Inflammatory macrophage (primary cell): ENCODE measurements around the gene NKD2.
"Not testable (repeated sequence)": the region's sequence is repeated elsewhere in the genome, so short reads cannot be mapped to it uniquely, and the experiment has no call there.

Experiments
- DNase-seq, 2 donors: peaks; one replicate each; pipeline ENCODE4 v3.0.0-alpha.2; 2020 to 2022

NKD2 gene

GRCh38 chr5:979100-979817 is 29.3 kb upstream of the NKD2 start:
- no peak for DNase-seq

DNA sequence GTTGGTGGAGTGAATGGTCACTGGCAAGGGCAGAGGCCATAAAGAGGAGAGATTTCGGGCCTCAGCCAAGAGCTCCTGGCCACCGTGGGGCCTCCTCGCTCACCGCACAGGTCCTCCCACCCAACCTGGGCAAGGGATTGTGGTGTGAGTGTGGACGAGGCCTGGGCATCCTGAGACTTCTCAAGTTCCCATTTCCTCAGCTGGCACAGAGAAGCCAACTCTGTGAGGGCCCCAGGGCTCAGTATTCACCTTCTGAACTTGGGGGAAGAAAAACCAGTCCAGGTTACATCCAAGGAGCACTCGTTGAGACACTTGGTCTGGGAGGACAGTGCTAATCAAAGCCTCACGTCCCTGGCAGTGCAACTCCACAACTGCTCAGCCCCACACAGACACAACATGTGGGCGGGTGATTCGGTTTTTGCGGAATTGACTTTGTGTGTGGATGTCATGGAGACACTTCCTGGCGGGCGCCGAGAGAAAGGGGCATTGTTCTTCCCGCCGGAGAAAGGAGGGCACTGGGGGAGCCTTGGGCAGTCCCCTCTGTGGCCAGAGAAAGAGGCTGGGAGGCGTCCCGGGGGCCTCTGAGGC is 28.5 kb upstream of the NKD2 start:
- no peak for DNase-seq

DNA sequence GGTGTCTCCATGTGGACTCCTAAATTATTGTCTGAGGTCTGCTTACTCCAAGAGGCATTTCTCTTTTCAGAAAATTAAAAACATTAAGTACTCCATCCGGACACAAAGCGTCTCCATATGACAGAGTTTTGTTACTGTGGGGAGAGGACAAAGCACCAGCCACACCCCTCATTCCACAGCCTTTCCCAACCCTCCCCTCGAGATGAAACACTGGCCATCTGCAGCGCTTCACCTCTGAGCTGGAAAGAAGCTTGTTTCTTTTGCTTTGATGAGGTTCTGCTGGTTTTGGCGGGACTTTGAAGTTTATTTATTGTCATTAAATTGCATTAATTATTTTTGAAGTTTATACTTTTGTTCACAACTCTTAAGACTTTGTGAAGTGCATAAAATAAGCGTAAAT is 27.6 kb upstream of the NKD2 start:
- no peak for DNase-seq

- DNase-seq, result no peak
These were observed 27.1 kb upstream of the NKD2 start for GRCh38 chr5:981456-981855.

DNA sequence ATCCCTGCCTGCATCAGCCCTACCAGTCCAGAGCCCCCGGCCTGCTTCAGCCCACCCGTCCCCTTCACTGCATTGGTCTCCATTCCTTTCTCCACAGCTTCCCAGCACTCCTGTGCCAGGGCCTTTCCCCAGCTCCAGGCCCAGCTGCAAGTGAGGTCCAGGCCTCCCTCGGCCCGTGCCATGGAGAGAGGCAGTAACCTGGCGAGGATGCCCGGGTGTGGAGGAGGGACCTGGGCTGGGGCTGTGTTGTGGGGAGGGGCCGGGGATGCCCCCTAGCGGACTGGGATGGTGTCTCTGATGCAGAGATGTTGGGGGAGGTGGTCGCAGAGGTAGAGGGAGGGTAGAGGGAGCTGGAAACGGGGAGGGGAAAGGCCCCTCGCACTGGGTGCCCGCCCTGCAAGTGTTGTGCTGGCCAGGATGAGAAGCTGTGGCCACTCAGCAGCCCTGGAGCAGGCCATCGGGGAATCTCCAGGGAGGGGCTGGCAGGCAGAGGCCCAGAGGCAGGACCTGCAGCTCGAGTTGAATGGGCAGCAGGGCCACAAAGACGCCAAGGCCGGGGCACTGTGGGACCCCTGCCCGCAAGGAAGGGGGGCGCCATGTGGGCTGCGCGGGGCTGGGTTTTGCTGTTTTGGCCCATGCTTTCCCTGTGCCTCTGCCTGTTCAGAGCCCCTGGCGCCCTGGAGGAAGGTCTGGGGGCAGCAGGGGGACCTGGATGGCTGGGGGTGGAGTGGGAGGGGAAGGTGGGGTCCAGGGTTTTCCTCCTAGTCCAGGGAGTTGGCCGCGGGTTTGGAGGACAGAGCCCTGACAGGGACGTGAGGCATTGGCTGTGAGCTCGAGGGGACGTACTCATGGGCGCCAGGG is 26.0 kb upstream of the NKD2 start:
- no peak for DNase-seq

DNA sequence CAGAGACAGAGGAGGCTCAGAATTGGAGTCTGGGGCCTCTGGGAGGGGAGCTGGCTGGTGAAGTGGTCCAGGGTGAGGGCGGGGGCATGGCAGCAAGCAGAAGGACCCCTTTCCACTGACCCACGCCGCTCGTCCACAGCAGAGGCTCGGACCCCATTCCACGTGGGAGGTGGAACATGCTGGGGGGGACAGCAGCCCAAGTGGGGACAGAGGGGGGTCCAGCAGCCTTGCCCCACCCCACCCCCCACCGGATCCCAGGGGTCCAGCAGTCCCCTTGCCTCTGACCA is 25.4 kb upstream of the NKD2 start:
- DNase-seq, result no peak

GRCh38 chr5:983568-983967 is 25.0 kb upstream of the NKD2 start:
- DNase-seq, result no peak

DNA sequence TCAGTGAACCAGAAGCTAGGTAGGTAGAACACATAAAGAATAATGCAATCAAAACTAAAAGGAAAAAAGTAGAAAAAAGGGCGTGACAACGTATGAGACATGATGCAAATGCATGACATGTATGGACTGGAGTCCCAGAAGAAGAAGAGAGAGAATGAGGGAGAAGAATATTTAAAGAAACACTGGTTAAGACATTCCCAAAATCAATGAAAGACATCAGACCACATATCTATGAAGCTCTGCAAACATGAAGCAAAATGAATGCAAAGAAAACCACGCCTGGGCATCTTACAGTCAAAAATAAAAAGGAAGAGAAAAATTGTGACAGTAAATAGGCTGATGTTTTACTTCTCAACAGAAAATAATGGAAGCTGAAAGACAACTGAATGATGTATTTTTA is 23.8 kb upstream of the NKD2 start:
- no peak for DNase-seq

DNA sequence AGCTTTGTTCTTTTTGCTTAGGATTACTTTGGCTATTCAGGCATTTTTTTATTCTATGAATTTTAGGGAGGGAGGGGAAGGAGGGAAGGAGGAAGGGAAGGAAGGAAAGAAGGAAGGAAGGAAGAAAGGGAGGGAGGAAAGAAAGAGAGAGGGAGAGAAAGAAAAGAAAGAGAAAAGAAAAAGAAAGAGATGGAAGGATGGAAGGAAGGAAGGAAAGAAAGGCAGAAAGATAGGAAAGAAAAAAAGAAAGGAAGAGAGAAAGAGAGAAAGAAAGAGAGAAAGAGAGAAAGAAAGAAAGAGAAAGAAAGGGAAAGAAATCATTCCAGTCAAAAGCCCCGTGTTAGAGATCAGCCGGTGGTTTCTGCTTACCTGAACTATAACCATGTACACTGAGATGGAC is 20.8 kb upstream of the NKD2 start:
- no peak for DNase-seq

DNA sequence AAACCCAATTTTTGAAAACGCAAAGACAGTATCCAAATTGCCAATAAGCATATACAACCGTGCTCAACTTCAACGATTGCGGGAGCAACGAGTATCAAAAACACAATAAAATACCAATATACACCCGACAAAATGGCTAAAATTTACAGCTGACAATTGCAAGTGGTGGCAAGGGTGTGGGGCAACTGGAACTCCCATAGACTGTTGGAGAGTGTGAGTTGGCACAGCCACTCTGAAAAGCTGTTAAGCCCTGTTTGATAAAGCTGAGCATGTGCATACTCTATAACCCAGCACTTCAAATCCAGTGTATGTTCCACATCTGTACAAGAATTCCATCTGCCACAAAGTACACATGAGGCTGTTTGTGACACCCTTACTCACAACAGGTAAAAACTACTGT is 20.3 kb upstream of the NKD2 start:
- no peak for DNase-seq

DNA sequence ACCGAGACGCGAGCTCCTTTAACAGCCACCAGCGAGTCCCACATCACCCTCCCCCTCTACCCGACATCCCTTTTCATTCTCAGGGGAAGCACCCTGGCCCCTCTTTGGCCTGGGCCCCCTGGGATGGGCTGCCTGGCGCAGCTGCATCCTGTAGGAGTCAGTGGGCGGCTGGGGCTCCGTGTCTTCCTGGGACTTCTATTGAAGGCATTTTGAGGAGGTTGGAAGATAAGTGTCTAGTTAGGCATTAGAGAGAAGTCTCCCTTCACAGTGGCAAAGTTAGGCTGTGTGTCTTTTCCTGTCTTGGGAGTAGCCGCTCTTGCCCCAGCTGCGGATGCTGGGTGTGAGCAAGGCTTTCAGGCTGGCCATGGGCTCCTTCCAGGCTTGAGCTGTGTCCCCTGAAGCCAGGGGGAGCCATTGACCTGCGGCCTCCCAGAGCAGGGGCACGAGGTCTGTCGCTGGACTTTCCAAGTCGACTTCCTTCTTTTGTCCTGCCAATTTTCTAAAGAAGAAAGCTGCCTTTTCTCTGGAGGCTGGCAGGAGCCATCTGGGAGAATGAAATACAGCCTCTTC is 18.6 kb upstream of the NKD2 start:
- DNase-seq, result peak; percentile 70 to 85

DNA sequence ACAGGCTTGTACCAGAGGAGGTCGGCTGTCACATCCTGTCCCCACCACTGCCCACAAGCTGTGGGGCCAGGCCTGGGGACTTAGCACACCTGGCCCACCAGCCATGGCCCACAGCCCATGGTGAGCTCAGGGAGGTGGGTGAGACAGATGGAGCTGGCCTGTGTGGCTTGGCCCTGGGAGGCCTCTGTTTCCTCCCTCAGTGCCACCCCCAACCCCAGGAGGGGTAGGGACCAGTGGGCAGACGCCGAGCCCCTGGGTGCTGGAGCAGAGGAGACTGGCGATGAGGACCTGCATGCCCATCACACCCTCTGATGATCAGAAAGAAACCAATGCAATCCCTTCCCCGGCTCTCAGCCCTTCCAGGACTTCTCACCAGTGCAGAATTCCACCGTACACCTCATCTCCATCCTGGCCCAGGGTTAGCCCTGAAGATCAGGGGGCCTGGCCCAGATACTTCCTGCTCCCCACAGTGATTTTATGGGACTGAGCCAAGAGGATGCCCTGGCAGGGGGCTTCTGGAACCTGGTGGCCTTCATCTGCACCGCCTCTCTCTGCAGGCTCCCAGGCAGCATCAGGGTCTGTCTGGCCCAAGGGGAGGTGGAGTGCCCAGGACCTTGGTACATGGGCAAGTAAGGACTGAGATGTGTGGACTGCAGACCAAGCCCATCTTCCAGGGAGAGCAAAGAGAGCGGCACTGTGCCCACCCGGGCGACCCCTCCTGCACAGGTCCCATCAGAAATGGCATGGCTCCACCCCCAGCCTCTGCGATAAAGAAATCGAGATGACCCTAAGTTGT is 16.9 kb upstream of the NKD2 start:
- no peak for DNase-seq

DNA sequence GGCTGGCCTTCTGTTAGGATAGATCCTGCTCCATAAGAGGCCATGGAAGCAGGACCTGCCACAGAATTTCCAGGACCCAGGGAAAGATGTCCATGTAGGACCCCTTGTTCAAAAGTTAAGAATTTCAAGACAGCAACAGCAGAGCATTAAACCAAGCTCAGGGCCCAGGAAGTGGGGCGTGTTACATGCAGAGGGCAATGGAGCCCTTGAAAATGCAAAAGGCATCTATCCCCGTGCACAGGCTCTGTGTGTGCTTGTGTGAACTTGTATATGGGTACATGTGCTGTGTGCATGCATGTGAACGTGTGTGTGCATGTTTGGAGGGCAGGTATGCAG is 14.4 kb upstream of the NKD2 start:
- DNase-seq, result no peak

- DNase-seq, result no peak
These were observed 13.8 kb upstream of the NKD2 start for GRCh38 chr5:994821-995220.

- no peak for DNase-seq
These were observed 13.3 kb upstream of the NKD2 start for GRCh38 chr5:995318-995717.

DNA sequence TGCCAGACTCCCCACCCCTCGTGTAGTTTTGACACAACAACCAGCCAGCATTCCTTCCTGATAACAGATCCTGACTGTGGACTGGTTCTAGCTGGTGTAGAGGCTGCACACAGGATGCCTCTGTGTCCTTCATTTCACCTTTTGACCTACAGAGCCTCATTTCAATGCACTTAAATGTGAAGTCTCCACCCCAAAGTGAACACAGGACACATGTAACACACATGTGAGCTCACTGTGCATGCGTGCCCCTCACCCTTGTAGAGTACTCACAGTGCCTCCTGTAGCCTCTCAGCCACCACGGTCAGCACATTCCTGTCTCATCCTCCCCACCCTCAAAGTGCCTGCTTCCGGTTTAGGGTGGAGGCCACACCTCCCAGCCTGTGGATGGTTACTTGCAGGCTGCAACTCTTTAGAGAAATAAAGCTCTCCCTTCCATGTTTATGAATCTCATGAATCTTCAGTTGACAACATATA is 11.6 kb upstream of the NKD2 start:
- peak; percentile 5 to 7 for DNase-seq

DNA sequence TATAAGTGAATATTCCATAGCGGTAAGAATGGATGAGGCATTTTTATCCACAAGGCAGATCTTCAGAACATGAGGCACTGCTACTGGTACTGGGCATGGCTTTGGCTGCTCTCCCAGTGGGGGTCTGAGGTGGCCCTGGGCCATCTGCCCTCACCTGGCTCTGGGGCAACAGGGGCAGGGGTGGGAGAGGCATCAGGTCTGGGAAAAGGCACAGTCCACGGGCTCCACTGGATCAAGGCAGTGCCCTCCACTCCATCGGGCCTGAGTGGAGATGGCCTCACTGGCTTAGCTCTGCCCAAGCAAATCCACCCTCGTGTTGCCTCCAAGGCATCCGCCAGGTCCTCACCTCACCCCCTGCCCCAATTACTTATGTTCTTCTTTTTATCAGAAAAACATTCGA is 10.9 kb upstream of the NKD2 start:
- no peak for DNase-seq

GRCh38 chr5:998246-999031 is 10.2 kb upstream of the NKD2 start:
- DNase-seq, result no peak

- DNase-seq, result no peak
These were observed 9.5 kb upstream of the NKD2 start for GRCh38 chr5:999032-999501.

DNA sequence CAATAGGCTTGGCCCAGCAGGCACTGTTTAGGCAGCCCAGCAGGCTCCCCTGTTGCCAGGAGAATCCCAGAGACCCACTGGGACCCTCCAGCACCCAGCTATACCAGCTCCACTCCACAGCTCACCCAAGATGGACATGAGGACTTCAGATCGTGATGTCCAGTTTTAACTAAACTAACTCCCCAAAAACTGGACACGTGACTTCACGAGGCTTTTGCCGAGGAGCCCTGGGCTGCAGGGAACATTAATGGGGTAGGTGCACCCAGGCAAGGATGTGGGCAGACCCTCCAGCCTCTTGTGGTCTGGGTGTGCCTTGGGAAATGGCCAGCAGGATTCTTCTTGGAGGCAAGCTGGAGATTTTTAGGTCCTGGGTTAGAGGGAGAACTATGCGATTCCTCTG is 8.9 kb upstream of the NKD2 start:
- DNase-seq, result no peak

DNA sequence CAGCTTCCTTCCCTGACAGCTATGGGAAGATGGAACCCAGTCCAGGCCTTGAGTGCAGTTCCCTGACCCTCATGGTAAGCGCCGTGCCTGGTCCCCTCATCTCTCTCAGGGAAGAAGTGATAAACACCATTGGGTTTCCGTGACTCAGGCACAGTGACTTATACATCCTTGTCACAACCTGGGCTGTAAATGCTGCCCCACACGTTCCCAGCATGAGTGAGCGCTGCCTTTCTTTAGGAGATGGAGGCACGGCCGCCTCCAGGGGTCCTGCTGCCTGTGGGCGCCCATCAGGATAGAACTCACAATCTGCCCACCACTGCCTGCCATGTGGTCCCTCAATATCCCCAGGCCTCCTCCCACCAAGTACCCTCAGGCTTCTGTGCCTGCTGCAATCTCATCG is 8.3 kb upstream of the NKD2 start:
- no peak for DNase-seq

GRCh38 chr5:1000831-1001230 is 7.8 kb upstream of the NKD2 start:
- DNase-seq, result not testable (repeated sequence)
